Activated CD4-positive, alpha-beta T cell treated with anti-CD3 and anti-CD28 coated beads for 1 hour (primary cell): Measurements from ENCODE around the gene IFNGR2.
A peak's percentile ranks its signal among the peaks of the same experiment; 100 is the strongest.
"Not testable (repeated sequence)": the region's sequence is repeated elsewhere in the genome, so short reads cannot be mapped to it uniquely, and the experiment has no call there.

Experiments
- DNase-seq: peaks from one replicate; pipeline ENCODE4 v3.0.0-alpha.2; 2020

The IFNGR2 gene

GRCh38 chr21:33377221-33377920, 25.8 kb upstream of the IFNGR2 start:
- no peak for DNase-seq

- DNase-seq = no peak
These were observed 25.1 kb upstream of the IFNGR2 start for GRCh38 chr21:33378081-33378480.

GRCh38 chr21:33379934-33380333, 23.3 kb upstream of the IFNGR2 start:
- DNase-seq = not testable (repeated sequence)

- peak; percentile 77 for DNase-seq
These were observed 22.7 kb upstream of the IFNGR2 start for GRCh38 chr21:33380483-33380998.

- not testable (repeated sequence) for DNase-seq
These were observed 21.8 kb upstream of the IFNGR2 start for GRCh38 chr21:33381381-33381780.

- peak; percentile 48 for DNase-seq
These were observed 19.9 kb upstream of the IFNGR2 start for GRCh38 chr21:33383056-33383888.

GRCh38 chr21:33384841-33385331, 18.3 kb upstream of the IFNGR2 start:
- no peak for DNase-seq

DNA sequence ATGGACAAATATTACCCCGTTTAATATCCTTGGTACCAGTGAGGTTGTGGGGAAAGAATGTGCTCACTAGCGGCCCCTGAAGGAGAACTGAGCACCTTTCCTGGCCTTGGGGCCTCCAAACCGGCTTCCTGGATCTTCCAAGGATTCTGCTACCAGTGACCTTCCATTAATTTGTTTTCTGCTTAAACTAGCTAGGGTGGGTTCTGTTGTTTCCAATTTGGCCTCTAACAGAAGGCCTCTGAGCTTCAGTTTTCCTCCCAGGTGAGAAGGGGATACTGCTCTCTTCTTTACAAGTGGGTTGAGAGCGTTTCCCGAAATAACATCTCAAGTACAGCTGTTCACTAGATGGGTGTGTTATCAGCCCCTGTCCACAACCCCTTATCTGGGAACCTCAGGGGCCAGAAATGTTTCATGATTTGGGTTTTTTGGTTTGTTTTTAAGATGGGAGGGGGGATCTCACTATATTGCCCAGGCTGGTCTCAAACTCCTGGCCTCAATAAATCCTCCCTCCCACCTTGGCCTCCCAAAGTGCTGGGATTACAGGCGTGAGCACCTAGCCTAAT, 16.9 kb upstream of the IFNGR2 start:
- no peak for DNase-seq

- no peak for DNase-seq
These were observed 15.9 kb upstream of the IFNGR2 start for GRCh38 chr21:33387294-33387693.

GRCh38 chr21:33388188-33388587, 15.0 kb upstream of the IFNGR2 start:
- no peak for DNase-seq

- no peak for DNase-seq
These were observed 12.7 kb upstream of the IFNGR2 start for GRCh38 chr21:33390479-33390878.

- no peak for DNase-seq
These were observed 11.6 kb upstream of the IFNGR2 start for GRCh38 chr21:33391656-33392055.

DNA sequence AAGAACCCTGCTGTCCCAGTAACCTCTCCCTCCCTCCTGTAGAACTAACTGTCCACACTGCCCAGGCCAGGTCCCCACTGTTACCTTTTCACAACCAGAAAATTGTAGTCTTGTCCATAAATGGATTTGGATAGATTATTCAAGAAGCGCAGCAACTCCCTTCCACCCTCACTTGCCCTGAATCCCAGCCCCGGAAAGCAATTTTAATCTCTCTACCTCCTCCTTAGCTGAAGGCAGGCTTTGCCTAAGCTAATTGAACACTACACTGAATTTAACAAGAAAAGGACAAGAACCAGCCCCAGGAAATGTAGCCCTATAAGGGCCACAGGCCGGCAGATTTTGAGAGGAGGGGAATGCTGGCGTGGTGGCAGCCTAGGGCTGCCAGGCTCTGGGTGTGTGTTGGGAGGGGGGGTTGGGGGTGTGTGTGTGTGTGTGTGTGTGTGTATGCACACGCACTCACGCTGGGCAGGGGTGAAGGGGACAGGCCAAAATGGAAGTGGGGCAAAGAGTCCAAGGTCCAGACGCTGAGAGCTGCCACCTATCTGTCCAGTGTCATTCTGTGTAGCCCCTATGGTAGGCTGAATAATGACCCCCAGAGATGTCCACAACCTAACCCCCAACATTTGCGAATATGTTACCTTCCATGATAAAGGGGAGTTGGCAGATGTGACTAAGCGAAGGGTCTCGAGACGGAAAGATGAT, 10.8 kb upstream of the IFNGR2 start:
- no peak for DNase-seq

DNA sequence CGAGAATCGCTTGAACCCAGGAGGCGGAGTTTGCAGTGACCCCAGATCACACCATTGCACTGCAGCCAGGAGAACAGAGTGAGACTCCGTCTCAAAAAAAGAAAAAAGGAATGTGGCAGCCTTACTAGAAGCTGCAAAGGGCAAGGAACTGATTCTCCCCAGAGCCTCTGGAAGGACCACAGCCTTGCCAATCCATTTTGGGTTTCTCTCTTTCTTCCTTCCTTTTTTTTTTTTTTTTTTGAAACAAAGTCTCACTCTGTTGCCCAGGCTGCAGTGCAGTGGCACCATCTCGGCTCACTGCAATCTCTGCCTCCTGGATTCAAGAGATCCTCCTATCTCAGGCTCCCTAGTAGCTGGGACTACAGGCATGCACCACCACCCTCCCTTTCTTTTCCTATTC, 9.9 kb upstream of the IFNGR2 start:
- no peak for DNase-seq

- no peak for DNase-seq
These were observed 9.0 kb upstream of the IFNGR2 start for GRCh38 chr21:33394260-33394659.

- no peak for DNase-seq
These were observed 7.3 kb upstream of the IFNGR2 start for GRCh38 chr21:33395891-33396331.

GRCh38 chr21:33396436-33396835, 6.8 kb upstream of the IFNGR2 start:
- no peak for DNase-seq

DNA sequence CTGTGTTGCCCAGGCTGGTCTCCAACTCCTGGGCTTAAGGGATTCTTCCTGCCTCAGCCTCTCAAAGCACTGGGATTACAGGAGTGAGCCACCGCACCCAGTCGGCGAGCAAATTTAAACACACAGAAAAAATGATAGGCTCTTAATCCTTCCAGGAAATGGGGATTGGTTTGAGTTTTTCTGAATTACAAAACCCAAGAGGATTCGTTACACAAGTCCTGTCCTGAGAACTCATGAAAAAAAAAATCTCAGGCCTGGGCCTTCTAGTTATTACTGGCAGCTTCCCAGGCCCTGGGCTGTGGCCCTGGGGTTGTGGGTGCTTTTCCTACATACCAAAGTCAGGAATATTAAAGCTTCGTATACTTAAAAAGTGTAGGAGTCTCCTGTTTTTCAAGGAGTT, 6.3 kb upstream of the IFNGR2 start:
- no peak for DNase-seq

DNA sequence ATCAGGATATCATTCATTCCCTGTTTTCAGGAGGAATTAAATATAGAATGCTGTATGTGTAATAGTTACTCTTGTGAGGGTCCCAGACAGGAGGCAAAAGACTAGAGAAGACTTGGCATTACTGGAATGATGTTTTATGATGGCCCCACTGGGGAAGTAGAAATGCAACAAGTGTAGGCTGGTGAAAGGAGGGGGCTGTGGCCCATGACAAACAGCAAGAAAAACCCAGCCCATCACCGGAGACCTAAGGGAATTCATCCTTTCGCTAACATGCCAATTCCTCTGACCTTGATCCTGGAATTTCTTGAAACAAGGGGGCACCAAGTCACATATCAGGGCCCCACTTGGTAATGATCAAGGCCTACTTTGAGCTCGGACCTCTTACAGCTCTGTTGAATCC, 5.5 kb upstream of the IFNGR2 start:
- no peak for DNase-seq

GRCh38 chr21:33398361-33398760, 4.9 kb upstream of the IFNGR2 start:
- no peak for DNase-seq

DNA sequence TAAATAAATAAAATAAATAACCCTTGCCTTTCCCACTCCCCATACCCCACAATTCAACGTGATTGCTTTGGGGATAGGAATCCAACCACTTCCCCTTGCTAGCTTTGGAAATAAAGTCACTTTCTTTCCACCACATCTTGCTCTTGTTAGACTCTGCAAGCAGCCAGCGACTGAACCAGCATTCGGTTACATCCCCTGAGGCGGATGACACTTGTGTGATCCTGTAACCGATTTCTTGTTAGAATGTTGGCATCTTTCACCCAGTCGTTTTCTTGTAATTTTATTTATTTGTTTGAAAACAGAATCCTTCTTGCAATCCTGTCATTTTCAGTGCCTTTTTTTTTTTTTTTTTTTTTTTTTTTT, 1.6 kb upstream of the IFNGR2 start:
- DNase-seq = no peak

- DNase-seq = no peak
These were observed 923 bp upstream of the IFNGR2 start for GRCh38 chr21:33402001-33402979.
